HG03565 (cell line): ENCODE measurements around the gene ASMTL.
A peak's percentile ranks its signal among the peaks of the same experiment; 100 is the strongest.
"Not testable (repeated sequence)": the region's sequence is repeated elsewhere in the genome, so short reads cannot be mapped to it uniquely, and the experiment has no call there.

ENCODE experiments used
- ATAC-seq: cut with Tn5 transposase; IDR thresholded peaks from one replicate; pipeline ENCODE4 v1.9.1; 2021; ENCODE audit warnings: mild to moderate bottlenecking, moderate library complexity; ENCODE audit not compliant: unreplicated experiment

ASMTL gene

GRCh38 chrX:1391707-1392375 is 60.9 kb downstream of the ASMTL start, which contains the start of gene SLC25A6:
Gene SLC25A6, minus strand, starts transcription at chrX:1392113. Its CDS starts 104 bp downstream, at chrX:1392009.
- ATAC-seq: peak; percentile 89

- peak; percentile 32 for ATAC-seq
Measured at GRCh38 chrX:1391370-1391706, 61.4 kb downstream of the ASMTL start.

- no peak for ATAC-seq
Measured at GRCh38 chrX:1390621-1391369, 61.9 kb downstream of the ASMTL start.

DNA sequence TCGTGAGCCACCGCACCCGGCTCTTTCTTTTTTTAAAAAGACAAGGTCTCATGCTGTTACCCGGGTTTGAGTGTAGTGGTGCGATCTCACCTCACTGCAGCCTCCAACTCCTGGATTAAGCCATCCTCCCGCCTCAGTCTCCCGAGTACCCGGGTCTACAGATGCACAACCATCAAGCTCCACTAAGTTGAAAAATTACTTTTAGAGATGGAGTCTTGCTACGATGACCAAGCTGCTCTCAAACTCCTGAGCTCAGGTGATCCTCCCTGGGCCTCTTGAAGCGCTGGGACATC is 62.8 kb downstream of the ASMTL start:
- ATAC-seq: no peak

DNA sequence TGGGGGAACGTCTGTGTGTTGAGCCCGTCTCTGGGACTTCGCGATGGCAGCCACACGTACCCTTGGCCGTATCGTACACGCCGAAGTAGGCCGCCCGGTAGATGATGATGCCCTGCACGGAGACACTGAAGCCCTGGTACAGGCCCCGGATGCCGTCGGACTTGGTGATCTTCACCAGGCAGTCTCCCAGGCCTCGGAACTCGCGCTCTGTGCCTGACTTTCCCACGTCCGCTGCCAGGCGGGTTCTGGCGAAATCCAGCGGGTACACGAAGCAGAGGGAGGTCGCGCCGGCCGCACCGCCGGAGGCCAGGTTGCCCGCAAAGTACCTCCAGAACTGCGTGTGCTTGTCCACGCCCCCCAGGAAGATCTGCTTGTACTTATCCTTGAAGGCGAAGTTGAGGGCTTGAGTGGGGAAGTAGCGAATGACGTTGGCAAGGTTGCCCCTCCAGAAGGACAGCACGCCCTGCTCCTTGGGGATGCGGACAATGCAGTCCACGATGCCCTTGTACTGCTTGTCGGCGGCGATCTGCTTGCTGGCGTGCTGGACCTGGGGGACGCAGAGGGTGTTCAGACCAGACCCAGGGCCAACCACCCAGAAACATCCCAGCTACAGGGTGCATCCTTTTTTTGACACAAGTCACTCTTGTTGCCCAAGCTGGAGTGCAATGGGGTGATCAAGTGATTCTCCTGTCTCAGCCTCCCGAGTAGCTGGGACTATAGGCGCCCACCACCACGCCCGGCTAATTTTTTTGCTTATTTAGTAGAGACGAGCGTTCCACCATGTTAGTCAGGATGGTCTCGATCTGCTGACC is 63.3 kb downstream of the ASMTL start:
- ATAC-seq: no peak

DNA sequence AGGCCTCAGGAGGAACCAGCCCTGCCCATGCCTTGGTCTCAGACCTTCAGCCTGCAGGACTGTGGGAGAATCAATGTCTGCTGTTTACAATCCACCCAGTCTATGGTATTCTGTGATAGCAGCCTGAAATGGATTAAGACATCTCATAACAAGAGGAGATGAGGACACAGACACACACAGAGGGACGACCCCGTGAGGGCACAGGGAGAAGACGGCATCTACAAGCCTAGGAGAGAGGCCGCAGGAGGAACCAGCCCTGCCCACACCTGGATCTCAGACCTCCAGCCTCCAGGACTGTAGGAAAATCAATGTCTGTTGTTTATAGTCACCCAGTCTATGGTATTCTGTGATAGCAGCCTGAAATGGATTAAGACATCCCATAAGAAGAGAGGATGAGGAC is 64.1 kb downstream of the ASMTL start:
- no peak for ATAC-seq

- no peak for ATAC-seq
Measured at GRCh38 chrX:1387141-1387776, 65.5 kb downstream of the ASMTL start.

- no peak for ATAC-seq
Measured at GRCh38 chrX:1386338-1387127, 66.2 kb downstream of the ASMTL start.

GRCh38 chrX:1385253-1386223 is 67.2 kb downstream of the ASMTL start:
- ATAC-seq: no peak

DNA sequence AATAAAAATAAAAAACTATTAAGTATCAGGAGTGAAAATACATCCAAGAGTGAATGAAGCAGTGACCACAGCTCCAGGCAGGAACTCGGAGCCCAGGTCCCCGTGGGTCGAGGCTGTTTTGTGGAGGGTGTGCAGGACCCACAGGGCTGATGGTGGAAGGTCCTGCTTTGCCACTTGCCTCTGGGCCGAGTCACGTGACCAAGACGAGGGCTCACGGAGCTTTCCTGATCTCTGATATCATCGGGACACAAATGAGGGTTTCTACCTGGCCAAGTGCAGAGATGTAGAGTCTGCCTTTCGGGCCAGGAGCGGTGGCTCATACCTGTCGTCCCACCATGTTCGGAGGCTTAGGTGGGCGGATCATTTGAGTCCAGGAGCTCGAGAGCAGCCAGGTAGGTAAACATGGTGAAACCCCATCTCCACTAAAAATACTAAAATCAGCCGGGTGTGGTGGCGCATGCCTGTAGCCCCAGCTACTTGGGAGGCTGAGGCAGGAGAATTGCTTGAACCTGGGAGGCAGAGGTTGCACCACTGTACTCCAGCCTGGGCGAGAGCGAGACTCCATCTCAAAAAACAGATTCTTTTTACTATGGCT is 68.0 kb downstream of the ASMTL start:
- ATAC-seq: no peak

GRCh38 chrX:1380672-1381233 is 72.0 kb downstream of the ASMTL start:
- no peak for ATAC-seq

- no peak for ATAC-seq
Measured at GRCh38 chrX:1378306-1378759, 74.4 kb downstream of the ASMTL start.

DNA sequence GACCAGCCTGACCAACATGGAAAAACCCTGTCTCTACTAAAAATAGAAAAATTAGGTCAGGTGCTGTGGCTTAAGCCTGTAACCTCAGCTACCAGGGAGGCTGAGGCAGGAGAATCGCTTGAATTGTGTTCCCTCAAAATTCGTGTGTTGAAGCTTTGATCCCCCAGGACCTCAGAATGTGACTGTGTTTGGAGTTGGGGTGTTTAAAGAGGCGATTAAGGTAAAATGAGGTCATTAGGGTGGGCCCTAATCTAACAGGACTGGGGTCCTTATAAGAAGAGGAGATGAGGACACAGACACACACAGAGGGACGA is 84.4 kb downstream of the ASMTL start:
- ATAC-seq: no peak

- not testable (repeated sequence) for ATAC-seq
Measured at GRCh38 chrX:1366363-1366762, 86.3 kb downstream of the ASMTL start.

GRCh38 chrX:1361910-1362309 is 90.8 kb downstream of the ASMTL start:
- ATAC-seq: no peak

- no peak for ATAC-seq
Measured at GRCh38 chrX:1361275-1361674, 91.4 kb downstream of the ASMTL start.

GRCh38 chrX:1360171-1360570 is 92.5 kb downstream of the ASMTL start:
- no peak for ATAC-seq

GRCh38 chrX:1359477-1359873 is 93.2 kb downstream of the ASMTL start:
- no peak for ATAC-seq
